NCI-H146 treated with DMSO at 0.1 percent for 48 hours (cell line): Measurements from ENCODE around the gene KLF14.
"Not testable (repeated sequence)": the region's sequence is repeated elsewhere in the genome, so short reads cannot be mapped to it uniquely, and the experiment has no call there.

Experiments used
- DNase-seq: peaks from one replicate; lab custom pipeline; 2025; ENCODE audit not compliant: unreplicated experiment; lab: John Stamatoyannopoulos, UW

The KLF14 gene

DNA sequence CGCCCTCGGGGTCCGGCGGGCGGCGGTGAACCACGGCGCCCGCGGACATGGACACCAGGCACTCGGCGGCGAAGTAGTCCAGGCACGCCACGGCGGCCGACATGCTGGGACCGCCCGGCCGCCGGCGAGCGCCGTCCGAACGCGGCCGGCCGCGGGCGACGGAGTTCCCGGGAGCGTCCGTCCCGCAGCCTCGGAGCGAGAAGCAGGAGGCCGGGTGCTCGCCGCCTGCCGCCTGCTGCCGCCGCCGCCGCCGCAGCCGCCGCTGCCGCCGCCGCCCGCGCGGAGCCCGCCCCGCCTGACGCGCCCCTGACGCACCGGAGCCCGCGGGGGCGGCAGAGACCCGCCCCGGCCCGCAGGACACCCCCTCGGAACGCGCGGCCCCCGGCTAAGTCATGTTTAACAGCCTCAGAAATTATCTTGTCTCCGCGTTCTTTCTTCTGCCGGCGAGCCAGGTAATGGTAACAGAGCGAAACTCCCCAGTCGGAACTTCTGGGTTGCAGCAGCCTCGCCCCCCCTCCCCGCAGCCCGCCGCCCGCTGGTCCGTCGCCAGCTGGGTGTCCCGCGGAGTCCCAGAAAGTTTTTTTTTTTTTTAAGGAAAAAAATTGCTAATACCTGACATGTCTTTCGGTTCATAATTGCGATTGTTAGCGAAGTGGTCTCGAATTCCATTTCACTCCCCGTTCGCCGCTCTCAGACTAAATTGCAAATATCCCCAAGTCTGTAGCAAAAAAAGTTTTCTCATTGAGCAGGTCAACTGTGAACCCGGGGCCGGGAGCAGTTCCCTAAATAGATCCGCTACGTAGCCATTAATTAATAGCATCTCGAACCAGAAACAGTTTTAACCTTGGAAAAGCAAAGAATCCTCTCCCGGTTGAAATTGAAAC, at the start of gene KLF14:
TSS of gene KLF14 (minus strand) at position 277 of the 884 bp plus-strand sequence. CDS start at position 103, 174 bp downstream.
- DNase-seq, result no peak

GRCh38 chr7:130781346-130781745, 47.3 kb upstream of the KLF14 start:
- DNase-seq, result no peak

DNA sequence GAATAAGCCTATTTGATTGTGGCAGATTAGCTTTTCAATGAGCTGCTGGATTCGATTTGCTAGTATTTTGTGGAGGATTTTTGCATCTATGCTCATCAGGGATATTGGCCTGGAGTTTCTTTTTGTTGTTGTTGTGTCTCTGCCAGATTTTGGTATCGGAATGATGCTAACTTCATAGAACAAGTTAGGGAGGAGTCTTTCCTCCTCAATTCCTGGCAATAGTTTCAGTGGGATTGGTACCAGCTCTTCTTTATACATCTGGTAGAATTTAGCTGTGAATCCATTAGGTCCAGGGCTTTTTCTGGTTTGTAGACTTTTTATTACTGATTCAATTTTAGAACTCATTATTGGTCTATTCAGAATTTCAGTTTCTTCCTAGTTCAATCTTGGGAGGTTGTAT, 43.4 kb upstream of the KLF14 start:
- DNase-seq, result no peak

DNA sequence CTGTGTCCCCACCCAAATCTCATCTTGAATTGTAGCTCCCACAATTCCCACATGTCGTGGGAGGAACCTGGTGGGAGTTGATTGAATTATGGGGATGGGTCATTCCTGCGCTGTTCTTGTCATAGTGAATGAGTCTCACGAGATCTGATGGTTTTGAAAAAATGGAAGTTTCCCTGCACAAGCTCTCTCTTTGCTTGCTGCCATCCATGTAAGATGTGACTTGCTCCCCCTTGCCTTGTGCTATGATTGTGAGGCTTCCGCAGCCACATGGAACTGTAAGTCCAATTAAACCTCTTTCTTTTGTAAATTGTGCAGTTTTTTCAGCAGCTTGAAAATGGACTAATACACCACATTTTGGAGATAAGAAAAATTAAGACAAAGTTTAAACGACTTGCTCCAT, 38.4 kb upstream of the KLF14 start:
- DNase-seq, result not testable (repeated sequence)

GRCh38 chr7:130768854-130769253, 34.8 kb upstream of the KLF14 start:
- no peak for DNase-seq

DNA sequence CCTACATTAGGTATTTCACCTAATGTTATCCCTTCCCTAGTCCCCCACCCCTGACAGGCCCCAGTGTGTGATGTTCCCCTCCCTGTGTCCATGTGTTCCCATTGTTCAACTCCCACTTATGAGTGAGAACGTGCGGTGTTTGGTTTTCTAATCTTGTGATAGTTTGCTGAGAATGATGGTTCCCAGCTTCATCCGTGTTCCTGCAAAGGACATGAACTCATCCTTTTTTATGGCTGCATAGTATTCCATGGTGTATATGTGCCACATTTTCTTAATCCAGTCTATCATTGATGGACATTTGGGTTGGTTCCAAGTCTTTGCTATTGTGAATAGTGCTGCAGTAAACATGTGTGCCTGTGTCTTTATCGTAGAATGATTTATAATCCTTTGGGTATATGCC, 30.6 kb upstream of the KLF14 start:
- not testable (repeated sequence) for DNase-seq

DNA sequence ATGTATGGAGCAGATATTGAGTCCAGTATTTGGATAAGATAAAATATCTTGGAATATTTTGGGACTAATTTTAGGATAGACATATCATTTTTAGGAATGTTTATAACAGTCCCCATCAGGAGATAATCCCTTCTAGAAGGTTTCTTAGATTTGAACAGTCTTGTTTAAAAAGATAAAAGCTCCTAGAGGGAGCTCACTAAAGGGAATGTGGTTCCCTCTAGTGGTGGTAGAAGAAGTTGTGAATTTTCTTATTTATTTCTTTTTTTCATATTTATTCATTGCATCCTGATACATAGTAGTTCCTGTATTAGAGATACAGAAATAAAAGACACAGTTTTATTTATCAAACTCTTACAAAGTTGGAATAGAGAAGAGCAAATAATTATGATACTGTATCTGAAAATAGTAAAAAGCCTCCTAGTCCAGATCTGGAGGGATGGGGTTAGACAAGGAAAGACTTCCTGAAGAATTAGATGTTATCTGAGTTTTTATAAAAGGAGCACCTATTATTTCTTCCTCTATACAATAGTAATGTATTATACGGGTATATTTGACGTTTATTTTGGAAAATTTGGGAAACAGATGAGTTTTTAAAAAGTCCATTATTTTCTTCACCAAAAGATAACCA, 24.5 kb upstream of the KLF14 start:
- DNase-seq, result peak; percentile 21

- no peak for DNase-seq
These were observed 22.3 kb upstream of the KLF14 start for GRCh38 chr7:130756316-130756715.

DNA sequence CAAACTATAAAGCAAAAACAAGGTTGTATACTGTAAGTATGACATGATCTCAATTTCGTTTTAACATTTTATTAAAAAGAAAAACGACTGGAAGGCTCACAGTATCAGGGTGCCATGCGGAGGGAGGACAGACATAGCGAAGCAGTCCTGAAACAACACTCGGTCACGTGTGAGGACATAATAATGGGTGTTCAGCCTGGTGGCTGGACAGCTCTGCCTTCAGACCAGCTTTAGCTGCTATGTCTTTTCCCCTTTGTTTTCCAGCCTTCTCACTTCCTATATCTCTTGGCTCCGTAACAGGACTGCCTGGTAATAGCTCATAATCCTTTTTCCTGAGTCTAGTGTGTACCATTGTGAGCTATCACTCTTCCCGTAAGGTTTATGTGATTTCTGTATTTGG, 18.4 kb upstream of the KLF14 start:
- DNase-seq, result no peak

GRCh38 chr7:130750755-130751154, 16.7 kb upstream of the KLF14 start:
- DNase-seq, result no peak

- no peak for DNase-seq
These were observed 14.8 kb upstream of the KLF14 start for GRCh38 chr7:130748531-130749389.

GRCh38 chr7:130741331-130741995, 7.5 kb upstream of the KLF14 start:
- DNase-seq, result no peak

DNA sequence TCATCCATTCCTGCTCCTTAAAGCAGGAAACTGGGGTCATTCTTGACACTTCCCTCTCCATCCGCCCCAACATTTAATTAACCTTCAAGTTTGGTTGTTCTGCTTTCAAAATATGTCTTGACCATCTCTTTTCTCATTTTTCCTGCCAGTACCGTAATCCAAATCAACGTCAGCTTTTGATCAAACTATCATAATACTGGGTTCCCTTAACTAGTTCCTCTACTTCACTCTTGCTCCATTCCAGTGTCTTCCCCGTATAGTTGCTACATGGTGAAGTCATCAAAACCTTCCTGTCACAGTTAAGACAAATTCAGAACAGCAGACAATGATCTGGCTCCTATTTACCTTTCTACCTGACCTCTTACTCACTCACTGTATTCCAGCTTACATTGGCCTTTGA, 6.6 kb upstream of the KLF14 start:
- no peak for DNase-seq

- no peak for DNase-seq
These were observed 2.4 kb upstream of the KLF14 start for GRCh38 chr7:130736298-130736900.

DNA sequence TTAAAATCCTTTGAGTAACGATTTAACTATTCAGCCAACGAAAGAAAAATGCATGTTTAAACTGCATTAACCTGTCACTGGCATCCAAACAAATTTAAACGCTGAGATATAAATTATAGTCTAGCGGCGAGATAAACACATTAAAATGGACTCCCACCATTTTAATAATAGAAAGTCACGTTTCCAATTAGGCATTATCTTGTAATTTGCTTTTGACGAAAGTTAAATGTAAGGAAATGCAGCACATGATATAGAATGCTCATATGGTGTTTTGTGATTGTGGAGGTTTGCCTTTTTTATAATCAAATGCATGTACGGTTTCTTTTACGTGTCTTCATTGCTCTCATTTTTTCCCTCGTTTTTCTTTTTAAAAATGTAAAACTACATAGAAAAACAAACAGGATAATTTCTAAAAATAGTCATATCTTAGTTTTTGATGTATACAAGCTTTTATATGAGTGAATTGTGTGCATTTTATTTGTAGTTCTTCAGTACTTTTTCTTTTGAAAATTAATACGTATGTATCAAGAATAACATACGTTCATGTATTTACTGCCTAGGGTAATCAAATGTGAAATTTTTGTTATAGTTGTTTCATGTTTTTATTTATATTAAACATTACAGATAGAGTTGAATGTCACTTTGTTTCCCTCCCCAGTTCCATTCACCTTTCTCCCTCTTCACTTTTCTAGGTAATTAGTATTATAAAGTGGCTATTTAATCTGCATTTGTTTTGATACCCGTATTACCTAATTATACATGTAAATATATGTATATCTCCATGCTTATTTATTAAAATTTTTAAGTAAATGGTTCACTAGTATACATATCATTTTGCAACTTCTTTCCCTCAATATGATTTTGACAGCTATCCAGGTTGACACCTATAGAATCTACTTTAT, 1.1 kb upstream of the KLF14 start:
- no peak for DNase-seq

DNA sequence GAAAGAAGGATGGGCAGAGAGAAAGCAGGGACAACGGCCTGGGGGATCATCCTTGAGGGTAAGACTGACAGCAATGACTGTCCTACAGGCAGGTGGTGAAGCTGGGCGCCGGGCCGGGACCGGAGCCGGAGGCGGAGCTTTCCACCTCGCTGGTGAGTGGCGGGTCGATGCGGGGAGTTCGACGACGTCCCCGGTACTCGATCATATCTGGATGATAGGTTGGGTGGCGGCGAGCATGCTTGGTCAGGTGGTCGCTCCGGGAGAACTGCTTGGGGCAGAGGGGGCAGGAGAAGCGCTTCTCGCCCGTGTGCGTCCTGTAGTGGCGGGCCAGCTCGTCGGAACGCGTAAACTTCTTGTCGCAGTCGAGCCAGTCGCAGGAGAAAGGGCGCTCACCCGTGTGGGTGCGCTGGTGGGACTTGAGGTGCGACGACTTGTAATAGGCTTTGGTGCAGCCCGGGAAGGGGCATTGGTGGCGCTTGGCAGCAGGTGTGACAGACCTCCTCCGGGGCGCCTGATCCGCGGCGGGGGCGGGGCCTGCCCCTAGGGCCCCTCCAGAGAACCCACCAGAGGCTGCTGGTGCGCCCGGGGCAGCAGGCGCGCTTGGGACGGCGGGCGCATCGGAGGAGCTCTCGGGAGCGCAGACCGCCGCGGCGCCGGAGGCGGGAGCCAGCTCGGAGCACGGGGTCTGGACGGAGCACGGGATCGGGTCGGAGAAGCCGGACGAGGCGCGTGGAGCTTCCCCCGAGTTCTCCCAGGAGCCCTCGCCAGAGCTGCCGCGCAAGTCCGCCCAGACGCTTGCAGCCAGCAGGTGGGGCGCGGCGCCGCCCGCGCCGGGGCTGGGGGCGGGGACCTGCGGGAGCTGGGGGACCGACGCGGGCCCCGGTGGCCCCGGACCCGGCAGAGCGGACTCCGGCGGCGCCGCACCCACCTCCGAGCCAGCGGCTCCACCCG, 752 bp downstream of the KLF14 start:
- DNase-seq, result no peak

DNA sequence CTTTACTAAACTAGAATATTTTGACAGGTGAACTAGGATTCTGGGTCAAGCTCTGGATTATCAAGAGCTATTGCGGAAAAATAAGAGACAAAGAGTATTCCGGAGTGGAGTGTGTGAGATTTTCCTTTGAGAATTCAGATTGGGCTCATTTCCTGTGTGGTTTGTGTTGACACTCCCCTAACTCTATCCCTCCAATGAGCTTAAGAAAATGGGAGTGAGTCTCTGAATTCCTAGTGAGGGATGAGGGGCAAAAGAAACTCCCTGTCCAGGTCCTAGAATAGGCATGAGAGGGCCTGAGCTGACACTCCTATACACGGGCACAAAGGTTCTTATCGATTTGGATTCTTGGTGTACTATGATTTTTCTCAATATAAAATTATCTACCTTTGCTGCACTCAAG, 10.2 kb downstream of the KLF14 start:
- DNase-seq, result no peak

DNA sequence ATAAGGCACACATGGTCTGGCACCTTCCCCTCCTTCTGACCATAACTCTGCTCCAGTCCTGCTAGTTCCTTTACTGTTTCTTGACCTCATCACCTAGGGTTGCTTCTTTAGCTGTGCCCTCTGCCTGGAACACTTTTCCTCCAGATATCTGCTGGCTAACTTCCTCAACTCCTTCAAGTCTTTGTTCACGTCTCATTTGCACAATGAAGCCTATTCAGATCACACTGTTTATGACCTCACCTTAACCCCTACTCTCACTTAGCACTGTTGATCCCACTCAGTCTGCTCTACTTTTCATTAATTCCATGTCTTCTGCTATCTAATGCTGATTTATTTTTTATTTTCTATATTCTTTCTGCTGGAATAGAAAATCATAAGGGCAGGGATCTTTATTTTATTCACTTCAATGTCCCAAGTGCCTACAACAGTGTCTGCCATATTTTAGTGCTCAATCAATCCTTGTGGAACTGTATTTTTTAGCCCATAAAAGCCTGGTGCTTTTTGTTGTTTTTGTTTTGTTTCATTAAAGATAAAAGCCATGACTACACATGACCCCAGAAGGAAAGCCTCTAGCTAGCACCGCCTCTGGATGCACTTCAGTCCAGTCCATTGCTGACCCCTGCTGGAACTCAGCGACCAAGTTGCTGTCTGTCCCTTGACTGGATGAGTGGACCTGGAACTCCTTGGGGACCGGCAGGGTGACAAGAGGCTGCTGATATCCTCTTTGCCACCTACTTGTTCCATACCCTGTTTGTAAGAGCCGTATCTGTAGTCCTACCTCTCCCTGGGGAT, 12.3 kb downstream of the KLF14 start:
- DNase-seq, result peak; percentile 57
